ENCODE data around the gene TIPARP. TPM values are rescaled to one million over a fixed set of nuclear protein-coding genes. Genes with fewer than 3 reads are reported as not detected.

Gene TIPARP
- total and polyA plus RNA-seq, 4 donors: 20.8 to 56.1 (median 40.0) TPM

GRCh38 chr3:156658732-156659090 lies 15.7 kb upstream of the TIPARP start:
- DNase-seq (no peak), ATAC-seq (ENCODE audit: insufficient read depth, low FRiP score) (no peak)
- Histone ChIP-seq H3K36me3 (ENCODE audit: control insufficient read depth in 4 of 4, insufficient read depth in 4 of 4, low read length in 4 of 4) (no peaks in the 10 kb centered on the region), H3K9ac (ENCODE audit: insufficient read depth in 1 of 2, low read length in 2 of 2) (no peak overlapping the region), H3K4me1 (ENCODE audit: control insufficient read depth in 5 of 5, insufficient read depth in 5 of 5, low read length in 5 of 5) (no peaks in the 10 kb centered on the region), H3K4me3 (no peak overlapping the region), H3K27ac (ENCODE audit: low read depth in 1 of 2, low read length in 1 of 2) (no peak overlapping the region), H3K27me3 (ENCODE audit: control insufficient read depth in 3 of 3, insufficient read depth in 3 of 3, low read length in 2 of 3) (no peaks in the 10 kb centered on the region), H3K9me3 (ENCODE audit: control insufficient read depth in 4 of 4, insufficient read depth in 3 of 4, low read length in 3 of 4) (no peaks in the 10 kb centered on the region)
- TF ChIP-seq, protein P1, sequence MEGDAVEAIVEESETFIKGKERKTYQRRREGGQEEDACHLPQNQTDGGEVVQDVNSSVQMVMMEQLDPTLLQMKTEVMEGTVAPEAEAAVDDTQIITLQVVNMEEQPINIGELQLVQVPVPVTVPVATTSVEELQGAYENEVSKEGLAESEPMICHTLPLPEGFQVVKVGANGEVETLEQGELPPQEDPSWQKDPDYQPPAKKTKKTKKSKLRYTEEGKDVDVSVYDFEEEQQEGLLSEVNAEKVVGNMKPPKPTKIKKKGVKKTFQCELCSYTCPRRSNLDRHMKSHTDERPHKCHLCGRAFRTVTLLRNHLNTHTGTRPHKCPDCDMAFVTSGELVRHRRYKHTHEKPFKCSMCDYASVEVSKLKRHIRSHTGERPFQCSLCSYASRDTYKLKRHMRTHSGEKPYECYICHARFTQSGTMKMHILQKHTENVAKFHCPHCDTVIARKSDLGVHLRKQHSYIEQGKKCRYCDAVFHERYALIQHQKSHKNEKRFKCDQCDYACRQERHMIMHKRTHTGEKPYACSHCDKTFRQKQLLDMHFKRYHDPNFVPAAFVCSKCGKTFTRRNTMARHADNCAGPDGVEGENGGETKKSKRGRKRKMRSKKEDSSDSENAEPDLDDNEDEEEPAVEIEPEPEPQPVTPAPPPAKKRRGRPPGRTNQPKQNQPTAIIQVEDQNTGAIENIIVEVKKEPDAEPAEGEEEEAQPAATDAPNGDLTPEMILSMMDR (IDR thresholded peaks at IDR 0.05; ENCODE audit: control extremely low read depth, extremely low read depth): no peak
- 84 to 85% methylated on average over 1 of the region's 1 CpG for WGBS, 2 donors

GRCh38 chr3:156659260-156659659 lies 15.1 kb upstream of the TIPARP start:
- DNase-seq (no peak), ATAC-seq (ENCODE audit: insufficient read depth, low FRiP score) (no peak)
- Histone ChIP-seq H3K4me3 (no peak overlapping the region), H3K36me3 (ENCODE audit: control insufficient read depth in 4 of 4, insufficient read depth in 4 of 4, low read length in 4 of 4) (no peaks in the 10 kb centered on the region), H3K9ac (ENCODE audit: insufficient read depth in 1 of 2, low read length in 2 of 2) (no peak overlapping the region), H3K9me3 (ENCODE audit: control insufficient read depth in 4 of 4, insufficient read depth in 3 of 4, low read length in 3 of 4) (no peaks in the 10 kb centered on the region), H3K4me1 (ENCODE audit: control insufficient read depth in 5 of 5, insufficient read depth in 5 of 5, low read length in 5 of 5) (peaks cover 0 to under 1% (median 0%) of the 10 kb centered on the region in 5 donors), H3K27ac (ENCODE audit: low read depth in 1 of 2, low read length in 1 of 2) (no peak overlapping the region), H3K27me3 (ENCODE audit: control insufficient read depth in 3 of 3, insufficient read depth in 3 of 3, low read length in 2 of 3) (no peaks in the 10 kb centered on the region)
- TF ChIP-seq, protein P1 (IDR thresholded peaks at IDR 0.05; ENCODE audit: control extremely low read depth, extremely low read depth): no peak

GRCh38 chr3:156661155-156661554 lies 13.2 kb upstream of the TIPARP start:
- Histone ChIP-seq H3K36me3 (ENCODE audit: control insufficient read depth in 4 of 4, insufficient read depth in 4 of 4, low read length in 4 of 4) (no peaks in the 10 kb centered on the region), H3K4me1 (ENCODE audit: control insufficient read depth in 5 of 5, insufficient read depth in 5 of 5, low read length in 5 of 5) (peaks cover 0 to 5% (median 4%) of the 10 kb centered on the region in 5 donors), H3K9me3 (ENCODE audit: control insufficient read depth in 4 of 4, insufficient read depth in 3 of 4, low read length in 3 of 4) (no peaks in the 10 kb centered on the region), H3K9ac (ENCODE audit: insufficient read depth in 1 of 2, low read length in 2 of 2) (no peak overlapping the region), H3K4me3 (no peak overlapping the region), H3K27ac (ENCODE audit: low read depth in 1 of 2, low read length in 1 of 2) (no peak overlapping the region), H3K27me3 (ENCODE audit: control insufficient read depth in 3 of 3, insufficient read depth in 3 of 3, low read length in 2 of 3) (no peaks in the 10 kb centered on the region)
- ATAC-seq (ENCODE audit: insufficient read depth, low FRiP score) (no peak), DNase-seq (no peak)
- WGBS, 2 donors: 36 to 52% methylated on average over 2 of the region's 2 CpGs
- TF ChIP-seq, protein P1 (IDR thresholded peaks at IDR 0.05; ENCODE audit: control extremely low read depth, extremely low read depth): no peak
